Skin epidermis (tissue), 12 donors: Measurements from ENCODE around the gene PROCR.
"Not testable (repeated sequence)": the region's sequence is repeated elsewhere in the genome, so short reads cannot be mapped to it uniquely, and the experiment has no call there.

ENCODE experiments used
- H3K27ac ChIP-seq, 21 experiments: fragments of 200-600 bp; sonication (generic) in 11 of 21; one replicate each; pipeline ENCODE4 v1.5.0; 2020; ENCODE audit warnings: mild to moderate bottlenecking in 3 of 21, inconsistent platforms in 2 of 21, moderate library complexity in 2 of 21
- H3K4me3 ChIP-seq, 7 experiments: fragments of 200-600 bp; sonication (generic) in 2 of 7; one replicate each; pipeline ENCODE4 v1.5.0; 2020; ENCODE audit warnings: inconsistent platforms in 2 of 7, mild to moderate bottlenecking in 2 of 7, moderate library complexity in 1 of 7

PROCR gene

GRCh38 chr20:35156978-35157377 lies 14.9 kb upstream of the PROCR start:
- Histone ChIP-seq H3K4me3 (no peak overlapping the region), H3K27ac (no peak overlapping the region)

- not testable (repeated sequence) for H3K4me3 ChIP-seq, H3K27ac ChIP-seq
These were observed 11.5 kb upstream of the PROCR start for GRCh38 chr20:35160341-35160740.

- H3K27ac ChIP-seq, H3K4me3 ChIP-seq: not testable (repeated sequence)
These were observed 7.3 kb upstream of the PROCR start for GRCh38 chr20:35164531-35164930.

- no peak overlapping the region for H3K4me3 ChIP-seq
- peak overlapping the region in 3 of 21 experiments; percentile 2 to 53 (median 34) for H3K27ac ChIP-seq
These were observed 6.4 kb upstream of the PROCR start for GRCh38 chr20:35165221-35166185.

- H3K4me3 ChIP-seq, result no peak overlapping the region
- H3K27ac ChIP-seq, result peak overlapping the region in 4 of 21 experiments; percentile 2 to 53 (median 20)
These were observed 5.5 kb upstream of the PROCR start for GRCh38 chr20:35166242-35166830.

GRCh38 chr20:35167787-35168186 lies 4.1 kb upstream of the PROCR start:
- H3K27ac ChIP-seq, result no peak overlapping the region
- H3K4me3 ChIP-seq, result no peak overlapping the region

GRCh38 chr20:35168701-35169409 lies 3.0 kb upstream of the PROCR start:
- not testable (repeated sequence) for H3K4me3 ChIP-seq, H3K27ac ChIP-seq

- peak overlapping the region in 12 of 21 experiments; percentile 1 to 83 (median 65) for H3K27ac ChIP-seq
These were observed 477 bp upstream of the PROCR start for GRCh38 chr20:35171438-35171752.

GRCh38 chr20:35172434-35172806 lies 548 bp downstream of the PROCR start:
- Histone ChIP-seq H3K4me3 (peak overlapping the region; percentile 8 to 36 (median 15)), H3K27ac (peak overlapping the region in 18 of 21 experiments; percentile 1 to 83 (median 65))

More at GRCh38 chr20:35171438-35171752, 477 bp upstream of the PROCR start:
- peak overlapping the region in 4 of 7 experiments; percentile 15 to 36 (median 31) for H3K4me3 ChIP-seq

GRCh38 chr20:35173576-35174192 lies 1.8 kb downstream of the PROCR start:
- Histone ChIP-seq H3K4me3 (no peak overlapping the region), H3K27ac (peak overlapping the region in 1 of 21 experiments; percentile 23)

- Histone ChIP-seq H3K27ac (peak overlapping the region in 1 of 21 experiments; percentile 1), H3K4me3 (no peak overlapping the region)
These were observed 2.8 kb downstream of the PROCR start for GRCh38 chr20:35174458-35175216.

GRCh38 chr20:35176132-35176531 lies 4.3 kb downstream of the PROCR start:
- H3K27ac ChIP-seq, result no peak overlapping the region
- H3K4me3 ChIP-seq, result no peak overlapping the region

- H3K4me3 ChIP-seq, result no peak overlapping the region
- no peak overlapping the region for H3K27ac ChIP-seq
These were observed 7.7 kb downstream of the PROCR start for GRCh38 chr20:35179292-35180212.

- Histone ChIP-seq H3K4me3 (no peak overlapping the region), H3K27ac (no peak overlapping the region)
These were observed 8.4 kb downstream of the PROCR start for GRCh38 chr20:35180266-35180665.

- no peak overlapping the region for H3K27ac ChIP-seq
- H3K4me3 ChIP-seq, result no peak overlapping the region
These were observed 9.9 kb downstream of the PROCR start for GRCh38 chr20:35181731-35182130.

GRCh38 chr20:35186691-35187289 lies 14.9 kb downstream of the PROCR start:
- not testable (repeated sequence) for H3K4me3 ChIP-seq, H3K27ac ChIP-seq

GRCh38 chr20:35187584-35188190 lies 15.8 kb downstream of the PROCR start:
- Histone ChIP-seq H3K4me3 (no peak overlapping the region), H3K27ac (no peak overlapping the region)
